Kidney tubule cell (primary cell): Measurements from ENCODE around the gene NADSYN1.

ENCODE experiments used
- DNase-seq: peaks from one replicate; pipeline ENCODE4 v3.0.0-alpha.2; 2018; ENCODE audit warnings: low spot score

Gene NADSYN1

DNA sequence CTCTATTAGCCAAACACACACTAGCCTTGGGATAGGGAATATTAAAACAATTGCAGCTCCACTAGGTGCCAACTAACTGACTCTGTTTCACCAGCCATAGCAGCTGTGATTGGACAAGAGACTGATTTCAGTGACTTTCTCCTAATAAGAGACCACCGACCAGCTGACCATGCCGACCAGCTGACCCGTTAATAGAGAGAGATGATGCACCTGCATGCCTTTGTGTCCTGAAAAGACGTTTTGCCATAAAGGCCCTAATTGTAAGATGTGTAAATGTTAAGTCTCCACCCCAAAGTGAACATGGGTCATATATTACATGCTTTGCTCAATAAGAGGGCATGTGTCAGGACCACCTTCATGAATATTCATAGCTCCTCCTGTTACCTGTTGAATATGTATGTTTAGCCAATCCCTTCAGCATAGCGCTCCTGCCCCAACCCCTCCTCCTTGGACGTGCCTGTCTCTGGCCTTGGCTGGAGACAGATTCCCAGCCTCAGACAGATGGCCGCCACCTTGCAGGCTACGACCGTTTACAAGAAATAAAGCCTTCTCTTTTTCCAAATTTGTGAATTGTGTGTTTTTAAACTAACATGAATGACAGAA, 1.3 kb upstream of the NADSYN1 start:
- peak; percentile 57 for DNase-seq

DNA sequence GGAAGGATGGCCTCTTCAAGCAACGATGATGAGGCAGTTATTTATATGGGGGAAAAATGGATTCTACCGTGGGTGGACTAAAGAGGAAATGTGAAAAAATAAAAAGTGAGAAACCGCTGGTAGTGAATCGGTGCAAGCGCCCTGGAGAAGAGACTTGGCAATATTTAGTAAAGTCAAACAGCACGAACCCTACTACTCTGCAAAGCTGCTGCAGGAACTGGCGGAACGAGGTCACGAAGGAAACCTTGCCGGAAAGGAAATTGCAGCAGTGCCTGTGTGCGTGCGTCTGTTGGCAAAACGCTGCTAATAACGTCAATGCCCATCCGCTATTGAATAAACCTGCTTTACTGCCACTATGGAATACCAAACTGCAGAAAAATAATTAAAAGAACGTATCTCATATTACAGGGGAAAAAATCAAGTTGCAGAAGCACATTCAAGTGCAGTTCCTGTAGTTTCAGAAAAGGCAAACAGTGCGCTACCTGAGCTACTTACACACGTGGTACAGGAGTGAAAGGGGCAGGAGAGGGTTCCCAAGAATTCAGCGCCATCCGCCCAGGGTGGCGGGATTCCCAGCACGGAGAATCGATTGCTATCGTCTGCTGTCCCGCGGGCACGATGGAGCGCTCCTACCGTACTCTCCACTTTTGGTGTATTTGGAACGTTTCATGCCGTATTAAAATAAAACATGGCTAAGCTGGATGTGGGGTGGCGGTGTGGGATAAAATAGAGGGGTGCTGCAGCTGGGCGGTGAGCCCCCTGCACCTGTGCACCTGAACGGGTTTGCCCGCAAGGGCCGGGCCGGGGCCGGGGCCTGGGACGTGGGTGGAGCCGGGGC, 585 bp upstream of the NADSYN1 start:
- peak; percentile 34 for DNase-seq

DNA sequence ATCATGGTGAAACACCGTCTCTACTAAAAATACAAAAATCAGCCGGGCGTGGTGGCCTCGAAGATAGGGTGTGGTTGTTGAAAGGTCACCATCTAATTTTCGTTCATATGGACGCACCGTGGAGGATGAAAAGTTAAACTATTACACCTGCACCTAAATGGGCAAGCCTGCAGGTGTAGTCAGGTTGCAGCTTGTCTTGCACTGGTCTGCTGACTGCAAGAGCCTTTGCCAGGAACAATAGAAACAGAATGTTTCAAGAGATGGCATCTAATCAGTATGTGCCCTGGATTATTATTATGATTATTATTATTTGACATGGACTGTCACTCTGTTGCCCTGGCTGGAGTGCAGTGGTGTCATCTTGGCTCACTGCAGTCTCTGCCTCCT, 908 bp downstream of the NADSYN1 start:
- no peak for DNase-seq

DNA sequence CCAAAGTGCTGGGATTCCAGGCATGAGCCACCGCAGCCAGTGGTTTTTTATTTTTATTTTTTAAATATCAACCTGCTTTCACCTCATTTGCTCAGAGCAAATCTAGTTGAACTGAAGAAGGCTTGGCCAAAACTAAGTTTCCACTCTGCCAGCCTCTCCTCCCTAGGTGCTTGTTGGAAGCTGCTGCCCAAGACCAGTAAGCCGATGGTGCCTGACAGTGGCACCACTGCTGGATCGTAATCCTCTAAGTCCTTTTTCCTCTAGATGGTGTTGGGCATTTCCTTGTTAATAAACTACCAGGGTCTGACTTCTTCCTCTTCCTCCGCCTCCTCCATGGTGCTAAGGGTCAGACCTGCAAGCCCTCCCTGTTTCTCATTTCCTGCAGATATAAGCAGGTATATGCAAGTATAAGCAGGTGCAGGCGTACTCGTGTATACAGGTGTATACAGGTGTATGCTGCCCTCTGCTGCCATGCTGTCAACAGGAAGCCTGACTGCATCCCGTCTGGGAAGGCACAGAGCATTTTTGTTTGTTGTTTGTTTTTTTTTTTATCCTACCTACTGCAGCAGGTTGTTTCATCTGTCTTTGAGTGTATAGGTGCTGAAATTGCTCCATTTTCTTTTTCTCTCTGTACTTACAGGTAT, 1.6 kb downstream of the NADSYN1 start:
- peak; percentile 47 for DNase-seq

DNA sequence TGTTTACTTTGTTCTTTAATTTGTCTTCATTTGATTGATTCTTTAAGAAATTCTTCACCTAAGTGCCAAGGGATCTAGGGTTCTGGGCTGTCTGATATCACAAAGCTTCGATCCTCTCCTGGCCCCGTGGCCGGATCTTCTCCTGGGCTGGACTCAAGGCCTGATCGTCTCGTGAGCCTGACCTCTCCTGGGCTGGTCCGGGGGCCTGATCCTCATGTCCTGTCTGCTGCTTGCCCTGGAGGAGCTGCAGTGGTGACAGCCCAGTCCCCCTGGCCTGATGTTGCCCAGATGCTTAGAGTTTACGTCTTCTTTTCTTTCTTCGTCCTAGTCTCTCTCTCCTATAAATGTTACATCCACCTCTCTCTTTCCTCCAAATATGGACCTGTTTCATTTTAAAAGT, 3.3 kb downstream of the NADSYN1 start:
- no peak for DNase-seq

DNA sequence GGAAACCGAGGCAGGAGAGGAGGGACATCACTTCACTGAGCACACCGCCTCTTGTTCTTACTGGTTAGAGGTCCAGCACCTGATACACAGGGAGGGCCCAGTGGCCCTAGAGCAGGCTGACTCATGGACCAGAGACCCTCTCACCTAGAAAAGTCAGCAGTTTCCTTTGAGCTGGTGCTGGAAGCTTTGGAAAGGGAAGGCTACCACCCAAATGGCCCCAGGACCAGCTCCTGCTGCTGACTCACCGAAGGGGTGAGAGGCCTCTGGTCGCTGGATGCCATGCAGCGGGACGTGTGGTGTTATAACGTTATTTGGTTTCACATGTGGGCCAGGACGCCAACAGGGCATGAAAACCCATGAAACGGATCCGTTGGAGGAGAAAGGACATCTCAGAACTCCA, 3.8 kb downstream of the NADSYN1 start:
- DNase-seq: no peak

DNA sequence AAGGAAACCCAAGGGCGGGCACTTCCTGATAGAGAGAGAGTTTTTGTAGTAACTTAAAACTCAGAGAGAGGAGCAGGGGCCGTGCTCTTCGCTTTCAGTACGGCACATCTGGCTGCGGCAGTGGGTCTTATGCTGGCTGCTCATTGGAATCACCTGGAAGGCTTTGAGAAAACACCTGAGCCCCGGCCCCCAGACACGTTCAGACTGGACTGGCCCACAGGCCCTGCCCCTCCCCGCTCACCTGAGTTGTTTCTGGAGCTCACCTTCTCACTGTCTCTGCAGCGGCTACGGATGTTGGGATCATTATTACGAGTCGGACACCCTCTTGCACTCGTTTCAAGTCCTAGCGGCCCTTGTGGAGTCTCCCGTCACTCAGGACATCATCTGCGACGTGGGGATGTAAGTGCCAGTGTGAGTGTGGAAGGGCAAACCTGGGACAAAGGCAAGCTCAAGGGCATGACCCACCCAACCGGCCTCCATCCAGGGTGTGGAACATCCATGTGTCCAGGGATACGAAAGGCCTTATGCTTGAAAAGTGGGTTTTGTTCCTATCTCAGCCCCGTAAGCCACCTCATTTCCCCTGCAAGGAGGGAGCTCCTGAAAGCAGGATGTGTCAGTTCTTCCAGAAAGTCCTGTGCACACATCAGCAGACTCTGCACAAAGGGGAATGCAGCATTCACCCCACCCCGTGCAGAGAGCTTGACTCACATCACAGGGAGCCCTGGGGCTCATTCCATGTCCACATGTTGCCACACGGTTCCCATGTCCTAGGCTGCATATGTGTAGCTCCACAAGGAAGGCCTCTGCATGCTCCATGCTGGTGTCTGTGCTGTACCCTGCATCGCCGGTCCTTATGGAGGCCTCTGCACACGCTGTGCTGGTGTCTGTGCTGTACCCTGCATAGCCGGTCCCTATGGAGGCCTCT, 5.4 kb downstream of the NADSYN1 start:
- DNase-seq: no peak

DNA sequence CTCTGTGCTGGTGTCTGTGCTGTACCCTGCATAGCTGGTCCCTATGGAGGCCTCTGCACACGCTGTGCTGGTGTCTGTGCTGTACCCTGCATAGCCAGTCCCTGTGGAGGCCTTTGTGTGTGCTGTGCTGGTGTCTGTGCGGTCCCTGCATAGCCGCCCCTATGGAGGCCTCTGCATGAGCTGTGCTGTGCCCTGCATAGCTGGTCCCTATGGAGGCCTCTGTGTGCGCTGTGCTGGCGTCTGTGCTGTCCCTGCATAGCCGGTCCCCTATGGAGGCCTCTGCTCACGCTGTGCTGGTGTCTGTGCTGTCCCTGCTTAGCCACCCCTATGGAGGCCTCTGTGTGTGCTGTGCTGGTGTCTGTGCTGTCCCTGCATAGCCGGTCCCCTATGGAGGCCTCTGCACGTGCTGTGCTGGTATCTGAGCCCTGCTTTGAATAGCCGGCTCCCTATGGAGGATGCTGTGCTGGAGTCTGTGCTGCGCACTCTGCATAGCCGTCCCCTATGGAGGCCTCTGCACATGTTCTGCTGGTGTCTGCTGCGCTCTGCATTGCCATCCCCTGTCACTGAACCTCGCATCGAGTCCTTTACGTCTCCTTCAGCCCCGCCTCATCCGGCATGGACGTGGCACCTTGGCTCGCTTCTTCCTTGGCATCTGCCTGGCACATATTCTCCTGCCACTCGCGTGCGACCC, 6.2 kb downstream of the NADSYN1 start:
- no peak for DNase-seq

DNA sequence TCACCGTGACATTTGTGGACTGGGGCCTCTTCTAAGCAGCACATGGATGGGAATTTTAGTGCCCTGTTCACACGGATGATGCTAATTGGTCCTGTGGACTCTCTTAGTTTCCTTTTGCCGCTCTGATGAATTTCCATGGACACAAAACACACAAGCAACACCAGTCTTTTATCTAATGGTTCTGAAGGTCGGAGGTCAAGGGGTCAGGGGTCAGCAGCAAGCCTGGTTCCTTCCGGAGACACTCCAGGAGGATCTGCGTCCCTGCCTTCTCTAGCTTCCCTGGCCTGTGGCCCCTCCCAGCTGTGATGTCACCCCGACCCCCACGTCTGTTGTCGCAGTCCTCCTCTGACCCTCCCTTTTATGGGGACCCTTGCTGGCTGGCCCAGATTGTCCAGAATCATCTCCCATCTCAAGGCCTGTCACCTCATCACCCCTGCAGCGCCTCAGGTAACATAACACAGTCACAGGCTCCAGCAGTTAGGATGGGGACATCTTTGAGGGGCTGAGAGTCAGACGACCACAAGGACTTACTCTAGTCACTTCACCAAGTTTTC, 6.8 kb downstream of the NADSYN1 start:
- no peak for DNase-seq

DNA sequence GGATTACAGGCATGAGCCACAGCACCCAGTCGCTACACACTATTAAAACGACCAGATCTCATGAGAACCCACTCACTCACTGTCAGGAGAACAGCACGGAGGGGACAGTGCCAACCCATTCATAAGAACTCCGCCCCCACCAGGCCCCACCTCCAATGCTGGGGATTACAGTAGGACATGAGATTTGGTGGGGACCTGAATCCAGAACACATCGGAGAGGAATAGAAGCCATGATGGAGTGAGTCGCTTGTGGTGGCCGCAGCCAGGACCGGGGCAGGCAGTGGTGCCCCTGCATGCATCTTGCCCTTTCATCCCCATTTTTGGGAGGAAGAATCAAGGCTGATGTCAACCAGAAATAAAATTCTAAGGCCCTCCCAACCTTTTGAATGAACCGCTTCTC, 8.7 kb downstream of the NADSYN1 start:
- DNase-seq: no peak

DNA sequence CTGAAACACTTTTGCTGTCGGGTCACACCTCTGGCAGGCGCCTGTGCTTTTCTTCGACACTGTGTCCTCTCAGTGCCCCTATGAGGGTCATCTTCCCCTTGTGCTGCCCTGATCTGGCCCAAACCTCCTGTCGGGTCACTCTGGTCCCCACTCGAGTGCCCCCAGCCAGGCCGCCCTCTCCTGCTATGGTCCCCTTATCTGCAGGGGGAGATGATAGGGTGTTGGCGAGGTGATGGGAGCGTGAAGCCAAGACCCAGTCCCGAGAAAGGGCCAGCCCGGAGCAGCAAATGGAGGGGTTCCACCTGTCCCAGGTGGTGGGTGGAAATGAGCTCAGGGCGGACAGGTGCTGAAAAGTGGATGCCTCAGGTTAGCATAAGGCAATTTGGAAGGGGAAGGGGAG, 9.7 kb downstream of the NADSYN1 start:
- no peak for DNase-seq

DNA sequence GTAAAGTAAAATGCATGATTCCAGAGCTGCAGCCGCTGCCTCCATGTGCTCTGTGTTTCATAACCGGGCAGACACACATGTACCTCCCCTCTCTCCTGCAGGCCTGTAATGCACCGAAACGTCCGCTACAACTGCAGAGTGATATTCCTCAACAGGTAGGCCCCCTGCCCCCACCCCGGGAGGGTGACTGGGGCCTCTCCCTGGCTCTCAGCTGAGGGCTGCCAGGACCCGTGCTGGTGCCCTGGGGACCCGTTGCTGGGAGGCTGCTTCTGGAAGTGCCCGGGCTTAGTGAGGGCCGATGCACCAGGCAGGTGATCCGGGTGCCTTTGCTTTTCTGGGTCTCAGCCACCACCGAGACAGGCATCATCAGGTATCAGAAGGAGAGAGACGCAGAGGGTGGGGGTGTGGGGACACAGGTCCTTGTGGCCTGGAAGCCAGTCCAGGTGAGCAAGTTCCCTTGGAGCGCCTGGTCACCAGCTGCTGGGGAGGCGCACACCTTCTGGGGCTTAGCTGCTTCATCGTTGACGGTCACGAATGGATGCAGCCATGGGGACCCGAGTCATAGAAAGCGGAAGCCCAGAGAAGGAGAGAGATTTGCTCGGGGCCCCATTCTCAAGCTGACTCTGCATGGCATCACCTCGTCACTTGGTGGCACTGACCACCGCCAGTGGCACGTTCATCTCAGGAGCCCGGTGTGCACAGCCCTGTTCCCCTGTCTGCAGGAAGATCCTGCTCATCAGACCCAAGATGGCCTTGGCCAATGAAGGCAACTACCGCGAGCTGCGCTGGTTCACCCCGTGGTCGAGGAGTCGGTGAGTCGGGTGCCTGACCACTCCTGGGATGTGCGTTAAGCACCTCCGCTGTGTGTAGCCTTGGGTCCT, 10.6 kb downstream of the NADSYN1 start:
- DNase-seq: no peak

DNA sequence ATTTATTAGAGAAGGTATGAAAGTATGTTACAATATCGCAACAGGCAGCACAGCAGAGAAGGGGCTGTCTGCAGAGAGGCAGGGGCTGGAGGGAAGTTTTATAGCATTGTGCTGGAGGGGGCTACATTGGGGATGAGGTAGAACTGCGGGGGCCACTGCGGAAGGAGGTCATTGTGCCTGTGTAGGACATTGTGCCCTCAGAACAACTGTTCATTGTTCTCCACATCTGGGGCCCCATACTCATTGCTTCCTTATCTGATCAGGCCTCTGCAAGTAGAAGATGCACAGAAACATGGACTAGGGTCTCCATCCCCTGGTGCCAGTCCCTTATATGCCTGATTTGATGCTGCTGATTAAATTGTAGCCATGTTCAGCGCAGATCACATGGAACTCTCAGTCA, 12.1 kb downstream of the NADSYN1 start:
- DNase-seq: no peak

DNA sequence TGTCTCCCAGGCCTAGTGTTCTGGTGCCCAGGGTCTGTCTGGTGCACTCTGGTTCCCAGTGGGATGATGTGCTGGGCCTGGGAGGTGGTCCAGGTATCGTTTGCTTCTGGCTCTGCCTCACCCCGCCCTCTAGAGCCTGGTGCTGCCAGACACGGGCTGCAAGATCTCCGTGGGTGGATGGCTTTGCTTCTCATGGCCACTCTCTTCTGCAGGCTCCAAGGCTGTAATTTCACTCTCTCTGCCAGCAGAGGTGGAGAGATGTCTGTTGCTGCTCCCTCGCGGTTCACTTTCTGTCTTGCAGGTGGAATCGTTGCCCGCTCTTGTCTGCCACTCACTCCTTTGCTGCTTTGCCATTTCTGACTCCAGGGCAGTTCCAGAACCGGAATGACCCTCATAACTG, 13.4 kb downstream of the NADSYN1 start:
- DNase-seq: no peak

DNA sequence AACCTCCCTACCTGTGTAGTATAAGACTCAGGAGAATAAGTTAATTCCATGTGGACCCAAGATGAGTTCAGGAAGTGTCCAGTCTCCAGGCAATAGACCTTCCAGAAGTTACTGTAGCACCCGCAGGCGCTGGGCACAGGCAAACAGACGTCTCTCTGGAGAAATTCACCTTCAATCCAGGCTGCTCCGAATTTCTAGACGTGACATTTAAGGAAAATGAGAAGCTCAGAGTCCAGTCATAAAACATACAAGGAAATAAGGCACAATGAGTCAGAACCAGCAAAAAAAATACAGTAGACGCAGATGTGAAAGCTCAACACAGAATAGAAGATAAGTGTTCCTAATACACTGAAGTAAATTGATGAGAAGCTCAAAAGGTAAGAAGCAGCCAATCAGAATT, 14.2 kb downstream of the NADSYN1 start:
- DNase-seq: no peak

DNA sequence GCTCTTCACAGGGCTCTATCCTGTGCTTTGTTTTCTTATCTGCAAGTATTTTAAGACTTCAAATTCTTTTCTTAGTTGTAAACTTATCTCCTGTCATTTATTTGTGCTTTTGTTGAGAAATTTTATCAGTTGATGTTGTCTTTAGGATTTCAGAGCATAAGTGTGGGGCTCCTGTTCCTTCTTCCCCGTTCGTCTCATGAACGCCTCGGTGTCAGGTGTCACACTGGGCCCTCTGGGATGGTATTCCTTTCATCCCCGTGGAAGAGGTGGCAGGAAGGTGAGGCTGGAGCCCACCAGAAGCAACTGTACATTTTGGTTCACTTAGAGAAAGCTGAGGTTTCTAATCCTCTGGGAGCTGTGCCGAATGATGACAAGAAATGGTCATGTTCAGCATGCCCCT, 17.9 kb downstream of the NADSYN1 start:
- no peak for DNase-seq

DNA sequence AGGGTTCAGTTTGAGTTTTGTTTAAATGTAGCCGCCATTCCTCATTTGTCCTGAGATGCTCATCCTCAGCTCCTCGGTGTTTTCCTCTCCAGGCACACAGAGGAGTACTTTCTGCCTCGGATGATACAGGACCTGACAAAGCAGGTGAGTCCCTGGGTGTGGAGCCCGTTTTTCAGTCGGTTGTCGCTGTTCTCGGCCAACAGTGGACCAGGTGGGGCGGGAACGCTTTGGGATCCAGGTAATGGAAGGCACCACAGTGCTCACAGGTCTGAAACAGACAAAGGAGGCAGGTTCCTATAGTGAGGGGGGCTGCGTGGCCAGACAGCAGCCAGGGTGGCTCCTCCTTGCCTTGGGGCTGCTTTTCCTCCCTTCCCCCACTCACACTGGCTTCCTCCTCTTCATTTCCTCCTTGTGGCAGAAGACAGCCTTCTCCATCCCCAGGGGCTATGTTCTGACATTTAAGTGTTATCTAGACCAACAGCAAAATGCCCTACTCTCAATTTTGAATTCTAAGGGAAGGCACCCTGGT, 19.4 kb downstream of the NADSYN1 start:
- DNase-seq: no peak

DNA sequence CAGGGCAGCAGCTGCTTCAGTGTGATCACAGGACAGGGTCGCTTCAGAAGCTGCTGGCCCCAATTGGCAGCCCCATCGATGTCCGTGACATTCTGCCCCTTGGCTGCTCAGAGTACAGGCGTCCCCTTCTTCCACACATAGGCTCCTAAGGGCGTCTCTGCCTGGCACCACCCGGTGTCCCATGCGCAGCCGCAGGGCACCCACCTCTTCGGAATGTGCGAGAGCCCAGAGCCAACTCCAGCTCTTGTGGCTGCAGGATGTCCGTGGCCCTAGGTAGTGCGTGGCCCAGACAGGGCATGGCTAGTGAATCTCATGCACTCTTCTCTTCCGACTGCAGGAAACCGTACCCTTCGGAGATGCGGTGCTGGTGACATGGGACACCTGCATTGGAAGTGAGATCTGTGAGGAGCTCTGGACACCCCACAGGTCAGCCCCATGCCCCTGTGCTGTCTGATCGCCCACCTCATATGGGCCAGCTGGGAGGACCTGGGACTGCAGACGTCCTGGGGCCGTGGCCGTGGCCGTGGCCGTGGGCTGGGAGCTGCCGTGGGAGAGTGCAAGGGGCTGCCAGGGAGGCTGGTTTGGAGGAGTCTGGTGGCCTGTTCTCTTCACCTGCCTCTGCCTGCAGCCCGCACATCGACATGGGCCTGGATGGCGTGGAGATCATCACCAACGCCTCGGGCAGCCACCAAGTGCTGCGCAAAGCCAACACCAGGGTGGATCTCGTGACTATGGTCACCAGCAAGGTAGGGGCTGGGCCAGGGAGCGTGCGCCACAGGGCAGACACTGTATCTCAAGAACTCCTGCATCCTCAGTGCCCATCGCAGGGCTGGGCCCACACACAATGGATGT, 20.2 kb downstream of the NADSYN1 start:
- no peak for DNase-seq

DNA sequence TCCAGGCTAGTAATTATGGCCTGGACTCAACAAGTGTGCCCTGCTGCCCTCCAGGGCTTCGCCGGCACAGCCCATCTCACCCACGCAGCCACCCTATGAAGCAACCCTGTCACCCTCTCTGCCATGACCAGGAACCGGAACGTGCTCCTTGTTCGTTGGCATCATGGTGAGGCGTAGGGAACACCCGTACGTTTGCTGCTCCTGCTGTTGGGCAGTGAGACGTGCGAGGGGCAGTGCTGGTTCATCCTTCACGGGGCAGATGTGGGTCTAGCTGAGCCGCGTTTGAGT, 20.7 kb downstream of the NADSYN1 start:
- DNase-seq: no peak
